ENCODE results near the gene FARP1.

The FARP1 gene

DNA sequence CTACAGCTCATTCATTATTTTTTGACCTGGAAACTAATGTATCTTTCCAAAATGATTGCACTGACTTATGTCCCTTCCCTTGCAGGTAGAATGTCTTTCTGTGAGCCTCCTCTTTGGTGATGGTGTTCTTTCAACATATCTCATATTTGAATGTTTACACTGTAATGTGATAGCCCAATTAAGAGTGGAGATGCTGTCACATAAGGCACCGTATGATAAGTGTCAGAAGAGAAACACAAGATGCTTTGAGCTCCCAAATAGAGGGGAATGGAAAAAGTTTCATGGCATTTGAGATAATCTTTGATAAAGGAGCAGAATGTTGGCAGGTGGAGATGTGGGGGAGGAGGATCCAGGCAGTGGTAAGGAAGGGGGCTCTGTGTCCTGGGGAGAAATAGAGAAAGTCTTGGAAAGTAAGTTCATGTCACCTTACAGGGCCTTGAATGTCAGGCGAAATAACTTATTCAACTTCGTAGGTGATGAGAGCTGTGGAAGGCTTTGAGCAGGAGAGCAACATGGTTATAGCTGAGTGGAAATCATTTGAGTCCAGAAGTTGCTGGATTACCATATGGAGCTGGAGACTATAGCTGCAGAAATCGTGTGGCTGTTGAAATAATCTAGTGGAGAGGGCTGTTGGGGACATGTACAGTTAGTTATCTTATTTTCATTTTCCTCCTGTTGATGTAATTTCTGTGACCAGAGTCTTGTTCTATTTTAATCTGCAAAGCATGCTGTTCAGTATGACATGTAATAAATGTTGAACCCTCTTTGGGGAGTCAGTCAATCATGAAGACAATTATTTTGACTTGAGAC, 44.5 kb downstream of the FARP1 start:
- TF ChIP-seq, protein P1, sequence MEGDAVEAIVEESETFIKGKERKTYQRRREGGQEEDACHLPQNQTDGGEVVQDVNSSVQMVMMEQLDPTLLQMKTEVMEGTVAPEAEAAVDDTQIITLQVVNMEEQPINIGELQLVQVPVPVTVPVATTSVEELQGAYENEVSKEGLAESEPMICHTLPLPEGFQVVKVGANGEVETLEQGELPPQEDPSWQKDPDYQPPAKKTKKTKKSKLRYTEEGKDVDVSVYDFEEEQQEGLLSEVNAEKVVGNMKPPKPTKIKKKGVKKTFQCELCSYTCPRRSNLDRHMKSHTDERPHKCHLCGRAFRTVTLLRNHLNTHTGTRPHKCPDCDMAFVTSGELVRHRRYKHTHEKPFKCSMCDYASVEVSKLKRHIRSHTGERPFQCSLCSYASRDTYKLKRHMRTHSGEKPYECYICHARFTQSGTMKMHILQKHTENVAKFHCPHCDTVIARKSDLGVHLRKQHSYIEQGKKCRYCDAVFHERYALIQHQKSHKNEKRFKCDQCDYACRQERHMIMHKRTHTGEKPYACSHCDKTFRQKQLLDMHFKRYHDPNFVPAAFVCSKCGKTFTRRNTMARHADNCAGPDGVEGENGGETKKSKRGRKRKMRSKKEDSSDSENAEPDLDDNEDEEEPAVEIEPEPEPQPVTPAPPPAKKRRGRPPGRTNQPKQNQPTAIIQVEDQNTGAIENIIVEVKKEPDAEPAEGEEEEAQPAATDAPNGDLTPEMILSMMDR (IDR thresholded peaks at IDR 0.05; ENCODE audit: borderline replicate concordance, control extremely low read depth, extremely low read depth, insufficient read depth, missing control alignments) = no peak
- no peak for DNase-seq (ENCODE audit: low spot score)
- in situ Hi-C loops (cut with MboI; ENCODE audit: low sequenced_read_pairs, unreplicated experiment) = no loop called here

DNA sequence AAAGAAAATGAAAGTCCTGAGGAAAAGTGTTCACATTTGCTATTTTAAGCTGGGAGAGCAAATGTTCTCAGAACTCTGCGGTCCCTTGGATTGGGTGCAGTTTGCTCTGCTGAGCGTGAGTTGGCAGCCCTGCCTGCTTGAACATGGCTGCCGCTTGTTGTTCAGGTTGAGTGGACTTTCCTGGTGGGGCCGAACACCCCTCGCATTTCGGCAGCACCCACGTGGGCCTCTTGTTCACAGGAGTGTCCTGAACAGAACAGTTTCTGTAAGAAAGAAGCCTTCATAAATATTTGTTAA, 45.0 kb downstream of the FARP1 start:
- no peak for DNase-seq (ENCODE audit: low spot score)
- TF ChIP-seq, protein P1 (IDR thresholded peaks at IDR 0.05; ENCODE audit: borderline replicate concordance, control extremely low read depth, extremely low read depth, insufficient read depth, missing control alignments) = no peak
- in situ Hi-C loops (cut with MboI; ENCODE audit: low sequenced_read_pairs, unreplicated experiment) = no loop called here

DNA sequence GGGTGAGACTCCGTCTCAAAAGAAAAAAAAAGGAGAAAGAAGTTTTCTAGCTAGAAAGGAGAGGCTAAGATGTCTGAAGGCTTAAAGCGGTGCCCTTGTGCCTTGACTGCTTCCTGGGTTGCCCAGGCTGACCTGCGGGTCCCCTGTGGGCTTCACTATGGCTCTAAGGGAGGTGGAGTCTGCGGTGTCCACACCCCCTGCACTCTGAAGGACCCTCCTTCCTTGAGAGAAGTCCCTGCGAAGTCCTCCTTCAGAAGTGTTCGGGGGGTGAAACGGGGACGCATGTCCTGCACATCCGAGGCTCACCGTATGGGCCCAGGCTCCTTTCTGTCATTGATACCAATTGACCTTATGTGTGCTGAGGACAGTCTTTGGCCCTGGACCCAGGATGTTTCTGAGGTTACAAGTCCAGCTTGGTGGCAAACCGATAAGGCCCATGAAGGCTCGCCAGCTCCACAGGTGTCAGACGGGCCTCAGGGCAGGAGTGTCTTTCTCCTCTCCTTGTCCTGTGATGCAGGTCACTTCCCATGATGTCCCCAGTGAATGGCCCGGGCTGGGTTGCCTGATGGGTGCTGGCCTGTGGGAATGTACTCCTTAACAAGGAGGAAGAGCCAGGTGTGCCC, 45.8 kb downstream of the FARP1 start:
- in situ Hi-C loops (cut with MboI; ENCODE audit: low sequenced_read_pairs, unreplicated experiment) = no loop called here
- no peak for DNase-seq (ENCODE audit: low spot score)
- TF ChIP-seq, protein P1 (IDR thresholded peaks at IDR 0.05; ENCODE audit: borderline replicate concordance, control extremely low read depth, extremely low read depth, insufficient read depth, missing control alignments) = no peak

DNA sequence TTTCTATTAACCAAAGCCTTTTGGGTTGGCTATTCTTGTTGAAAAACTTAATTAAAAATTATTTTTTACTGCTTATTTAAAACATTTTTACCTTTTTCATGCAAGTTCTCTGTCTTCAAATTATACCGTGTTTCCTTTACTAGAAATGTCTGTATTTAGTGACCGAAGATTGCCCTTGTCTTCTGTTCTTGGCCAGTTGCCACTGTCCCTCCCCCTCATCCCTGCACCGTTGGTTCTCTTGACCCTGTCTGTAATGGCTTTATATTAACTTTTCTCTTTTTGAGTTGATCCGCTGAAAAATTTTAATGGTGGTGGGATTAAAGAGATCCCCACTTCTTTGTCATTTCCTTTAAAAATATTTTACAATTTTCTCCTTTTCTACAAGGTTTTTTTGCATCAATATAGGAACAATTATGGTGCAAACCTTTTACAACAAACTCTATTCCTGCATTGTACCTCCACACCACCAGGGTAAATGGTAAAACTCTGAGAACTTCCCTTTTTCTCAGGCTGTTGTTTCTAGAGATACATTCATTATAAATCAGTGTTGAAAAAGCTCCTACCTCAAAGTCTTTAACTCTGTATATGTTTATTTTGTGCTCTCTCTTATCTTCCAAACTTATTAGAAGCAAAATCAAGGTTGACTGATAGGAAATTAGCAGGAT, 47.1 kb downstream of the FARP1 start:
- DNase-seq (ENCODE audit: low spot score) = no peak
- TF ChIP-seq, protein P1 (IDR thresholded peaks at IDR 0.05; ENCODE audit: borderline replicate concordance, control extremely low read depth, extremely low read depth, insufficient read depth, missing control alignments) = no peak
- in situ Hi-C loops (cut with MboI; ENCODE audit: low sequenced_read_pairs, unreplicated experiment) = no loop called here

DNA sequence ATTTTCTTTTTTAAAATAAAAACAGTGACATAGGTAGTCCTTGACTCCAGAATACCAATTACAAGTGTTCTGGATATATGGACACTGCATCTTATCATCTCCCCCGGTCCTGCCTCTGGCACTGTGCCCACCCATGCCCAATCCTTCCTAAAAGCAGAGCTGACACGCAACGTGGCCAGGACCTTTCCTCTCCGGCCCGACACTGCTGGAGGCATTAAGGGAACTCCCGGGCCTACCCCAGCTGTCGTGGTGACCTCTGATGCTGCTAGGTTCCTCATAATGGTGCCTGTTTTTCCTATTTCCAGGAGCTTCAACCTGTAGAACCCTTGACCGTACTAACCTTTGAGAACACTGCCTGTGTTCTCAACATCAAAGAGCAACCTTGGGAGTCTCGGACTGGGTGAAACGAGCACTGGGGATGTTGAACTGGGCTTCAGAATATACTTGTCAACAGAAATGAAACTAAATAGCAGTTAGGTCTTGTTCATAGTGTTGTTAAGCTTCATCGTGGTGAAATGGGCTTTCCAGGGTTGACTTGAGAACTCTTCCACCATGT, 48.1 kb downstream of the FARP1 start:
- in situ Hi-C loops (cut with MboI; ENCODE audit: low sequenced_read_pairs, unreplicated experiment) = no loop called here
- TF ChIP-seq, protein P1 (IDR thresholded peaks at IDR 0.05; ENCODE audit: borderline replicate concordance, control extremely low read depth, extremely low read depth, insufficient read depth, missing control alignments) = no peak
- DNase-seq (ENCODE audit: low spot score) = no peak

DNA sequence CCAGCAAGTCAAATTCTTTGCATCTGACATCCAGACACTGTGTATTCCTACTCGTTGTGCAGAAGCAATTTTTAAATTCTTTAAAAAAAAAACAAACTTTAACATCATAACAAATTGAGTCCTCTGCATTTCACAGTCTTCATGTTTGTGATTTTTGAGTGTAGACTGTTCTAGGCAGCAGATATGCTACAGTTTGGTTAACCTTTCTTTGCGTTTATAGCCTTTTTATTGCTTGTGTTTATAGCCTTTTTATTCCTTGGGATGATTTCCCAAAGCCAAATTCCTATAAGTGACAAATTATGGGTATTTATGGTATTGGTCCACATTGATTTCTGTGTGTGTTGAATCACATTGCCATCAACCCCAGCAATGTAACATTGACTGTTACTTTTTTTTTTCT, 49.1 kb downstream of the FARP1 start:
- DNase-seq (ENCODE audit: low spot score) = no peak
- in situ Hi-C loops (cut with MboI; ENCODE audit: low sequenced_read_pairs, unreplicated experiment) = no loop called here
- TF ChIP-seq, protein P1 (IDR thresholded peaks at IDR 0.05; ENCODE audit: borderline replicate concordance, control extremely low read depth, extremely low read depth, insufficient read depth, missing control alignments) = no peak
